ENCODE results near the gene FAM169A. TPM values are rescaled to one million over a fixed set of nuclear protein-coding genes. Genes with fewer than 3 reads are reported as not detected.

FAM169A gene
- total and polyA plus RNA-seq, 12 donors = 1.7 to 36.4 (median 7.4) TPM

DNA sequence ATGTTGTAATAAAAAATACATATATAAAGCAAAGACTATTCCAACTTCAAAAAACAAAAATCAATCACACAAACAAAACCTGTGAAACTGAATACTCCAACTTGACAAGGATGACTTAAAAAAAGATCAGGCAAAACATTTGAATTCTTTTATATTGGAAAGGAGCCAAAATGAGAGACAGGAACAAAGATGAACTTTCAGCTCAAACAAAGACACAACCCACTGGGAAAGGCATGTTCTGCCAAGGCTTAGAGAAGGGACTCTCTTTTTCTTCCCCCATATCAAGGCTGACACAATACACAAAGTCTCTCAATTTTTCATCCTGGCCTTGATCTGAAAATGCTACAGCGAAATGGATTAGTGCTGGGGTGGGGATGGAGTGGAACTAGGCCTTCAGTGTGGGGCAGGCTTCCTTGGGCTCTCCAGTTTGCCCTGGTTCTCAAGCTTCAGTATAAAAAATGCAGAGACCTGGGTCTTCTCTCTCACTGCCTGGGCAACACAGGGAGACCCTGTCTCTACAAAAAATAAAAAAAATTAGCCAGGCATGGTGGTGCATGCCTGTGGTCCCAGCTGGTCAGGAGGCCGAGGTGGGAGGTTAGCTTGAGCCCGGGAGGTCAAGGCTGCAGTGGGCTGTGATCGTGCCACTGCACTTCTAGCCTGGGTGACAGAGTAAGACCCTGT is 11.6 kb upstream of the FAM169A start:
- no peak overlapping the region for H3K4me3 ChIP-seq
- no peaks in the 10 kb centered on the region for H3K4me1 ChIP-seq (replicated peaks in 1 of 2)
- H3K27ac ChIP-seq = no peak overlapping the region
- DNase-seq = no peak
- H3K36me3 ChIP-seq (replicated peaks in 1 of 2) = no peaks in the 10 kb centered on the region
- TF ChIP-seq, protein P1, sequence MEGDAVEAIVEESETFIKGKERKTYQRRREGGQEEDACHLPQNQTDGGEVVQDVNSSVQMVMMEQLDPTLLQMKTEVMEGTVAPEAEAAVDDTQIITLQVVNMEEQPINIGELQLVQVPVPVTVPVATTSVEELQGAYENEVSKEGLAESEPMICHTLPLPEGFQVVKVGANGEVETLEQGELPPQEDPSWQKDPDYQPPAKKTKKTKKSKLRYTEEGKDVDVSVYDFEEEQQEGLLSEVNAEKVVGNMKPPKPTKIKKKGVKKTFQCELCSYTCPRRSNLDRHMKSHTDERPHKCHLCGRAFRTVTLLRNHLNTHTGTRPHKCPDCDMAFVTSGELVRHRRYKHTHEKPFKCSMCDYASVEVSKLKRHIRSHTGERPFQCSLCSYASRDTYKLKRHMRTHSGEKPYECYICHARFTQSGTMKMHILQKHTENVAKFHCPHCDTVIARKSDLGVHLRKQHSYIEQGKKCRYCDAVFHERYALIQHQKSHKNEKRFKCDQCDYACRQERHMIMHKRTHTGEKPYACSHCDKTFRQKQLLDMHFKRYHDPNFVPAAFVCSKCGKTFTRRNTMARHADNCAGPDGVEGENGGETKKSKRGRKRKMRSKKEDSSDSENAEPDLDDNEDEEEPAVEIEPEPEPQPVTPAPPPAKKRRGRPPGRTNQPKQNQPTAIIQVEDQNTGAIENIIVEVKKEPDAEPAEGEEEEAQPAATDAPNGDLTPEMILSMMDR (IDR thresholded peaks at IDR 0.05) = no peak
- no peak for TF ChIP-seq POLR2A (IDR thresholded peaks at IDR 0.05)
- H3K9me3 ChIP-seq (replicated peaks in 1 of 3) = no peaks in the 10 kb centered on the region
- no peaks in the 10 kb centered on the region for H3K27me3 ChIP-seq
- 68 to 76% (median 70%) methylated on average over 4 of the region's 4 CpGs for WGBS, 4 donors
- intact Hi-C loops (cut with DNase I) = no loop called here

DNA sequence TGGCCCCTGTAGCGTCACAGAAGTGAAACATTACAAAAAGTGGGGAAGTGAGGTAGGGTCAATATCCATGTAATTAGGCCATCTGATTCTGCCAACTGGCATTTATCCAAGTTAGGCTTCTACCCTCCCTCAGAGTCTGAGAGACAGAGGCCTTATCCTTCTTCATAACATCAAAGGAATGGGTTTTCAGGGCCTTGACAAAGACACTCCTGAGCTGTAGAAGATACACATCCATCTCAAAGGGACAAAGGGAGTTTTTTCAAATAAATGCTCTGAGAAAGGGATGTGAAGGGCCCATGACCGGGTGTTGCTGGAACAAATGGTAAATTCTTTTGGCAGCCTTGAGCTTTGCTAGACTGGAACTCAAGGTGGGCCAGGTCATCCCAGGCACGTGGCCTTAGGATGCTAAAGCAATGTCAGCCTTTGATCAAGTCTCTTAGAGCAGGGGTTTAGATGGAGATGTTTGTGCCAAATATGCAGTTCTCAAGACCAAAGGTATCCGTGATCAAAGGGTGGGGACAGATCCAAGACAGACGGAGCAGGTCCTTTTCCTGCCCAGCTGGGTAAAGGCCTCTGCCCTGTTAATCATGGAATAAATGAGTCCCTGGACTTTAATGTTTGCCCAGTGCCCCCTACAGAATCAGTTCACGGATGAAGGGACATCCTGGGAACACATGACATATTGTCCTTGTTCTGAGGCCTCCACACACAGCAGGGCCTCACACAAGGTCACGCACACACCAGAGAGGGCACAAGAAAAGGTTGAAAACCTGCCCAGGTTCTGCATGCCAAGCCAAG is 10.0 kb upstream of the FAM169A start:
- intact Hi-C loops (cut with DNase I) = no loop called here
- H3K27ac ChIP-seq = no peak overlapping the region

DNA sequence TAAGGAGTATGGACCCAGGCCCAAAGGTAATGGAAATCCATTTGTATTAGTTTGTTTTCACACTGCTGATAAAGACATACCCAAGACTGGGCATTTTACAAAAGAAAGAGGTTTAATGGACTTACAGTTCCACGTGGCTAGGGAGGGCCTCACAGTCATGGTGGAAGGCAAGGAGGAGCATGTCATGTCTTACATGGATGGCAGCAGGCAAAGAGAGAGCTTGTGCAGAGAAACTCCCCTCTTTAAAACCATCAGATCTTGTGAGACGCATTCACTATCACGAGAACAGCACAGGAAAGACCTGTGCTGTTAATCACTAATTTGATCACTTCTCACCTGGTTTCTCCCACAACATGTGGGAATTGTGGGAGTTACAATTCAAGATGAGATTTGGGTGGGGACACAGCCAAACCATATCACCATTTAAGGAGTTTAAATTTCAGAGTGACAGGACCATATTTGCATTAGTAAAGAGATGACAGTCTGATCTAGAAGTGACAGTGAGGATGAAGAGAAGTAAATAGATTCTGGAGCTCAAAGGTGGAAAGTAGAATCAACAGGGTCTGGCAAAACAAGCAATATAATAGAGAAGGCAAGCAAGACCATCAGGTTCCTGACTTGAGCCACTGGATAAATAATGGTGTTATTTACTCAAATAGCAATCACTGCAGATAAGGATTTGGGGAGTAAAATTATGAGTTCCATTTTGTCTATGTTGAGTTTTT is 7.5 kb upstream of the FAM169A start:
- H3K4me1 ChIP-seq (replicated peaks in 1 of 2) = no peaks in the 10 kb centered on the region
- no peak overlapping the region for H3K4me3 ChIP-seq
- H3K27ac ChIP-seq = no peak overlapping the region
- 76 to 96% (median 85%) methylated on average over 3 of the region's 3 CpGs for WGBS, 4 donors
- no peaks in the 10 kb centered on the region for H3K9me3 ChIP-seq (replicated peaks in 1 of 3)
- no peak for TF ChIP-seq POLR2A (IDR thresholded peaks at IDR 0.05)
- TF ChIP-seq, protein P1 (IDR thresholded peaks at IDR 0.05) = no peak
- DNase-seq = no peak
- no peaks in the 10 kb centered on the region for H3K36me3 ChIP-seq (replicated peaks in 1 of 2)
- H3K27me3 ChIP-seq = no peaks in the 10 kb centered on the region
- intact Hi-C loops (cut with DNase I) = no loop called here

More for the DNA sequence above, 10.0 kb upstream of the FAM169A start:
- DNase-seq = no peak
- Histone ChIP-seq H3K4me1 (replicated peaks in 1 of 2) (no peaks in the 10 kb centered on the region), H3K27me3 (no peaks in the 10 kb centered on the region), H3K4me3 (no peak overlapping the region), H3K9me3 (replicated peaks in 1 of 3) (no peaks in the 10 kb centered on the region), H3K36me3 (replicated peaks in 1 of 2) (no peaks in the 10 kb centered on the region)
- TF ChIP-seq, protein P1 (IDR thresholded peaks at IDR 0.05) = no peak
- no peak for TF ChIP-seq POLR2A (IDR thresholded peaks at IDR 0.05)
- WGBS, 4 donors = 71 to 82% (median 74%) methylated on average over 5 to 7 of the region's 7 CpGs

Measured in adrenal gland (tissue), 12 donors.